HFF-Myc (cell line): Measurements from ENCODE around the gene MYO18B.

ENCODE experiments used
- DNase-seq: peaks from one replicate; pipeline ENCODE4 v3.0.0-alpha.2; 2011; ENCODE audit warnings: low read depth; ENCODE audit errors: extremely low read depth
- H3K4me3 ChIP-seq: replicated peaks from 2 replicates; pipeline ENCODE4 v1.5.1; 2011; ENCODE audit warnings: low read depth, mild to moderate bottlenecking, control low read depth, low read length
- TF ChIP-seq, protein P1 (sequence below): IDR thresholded peaks from 2 replicates; pipeline ENCODE4 v1.5.1; 2012; ENCODE audit warnings: mild to moderate bottlenecking, low read depth, low read length, control low read depth; ENCODE audit errors: missing control alignments

Gene MYO18B

DNA sequence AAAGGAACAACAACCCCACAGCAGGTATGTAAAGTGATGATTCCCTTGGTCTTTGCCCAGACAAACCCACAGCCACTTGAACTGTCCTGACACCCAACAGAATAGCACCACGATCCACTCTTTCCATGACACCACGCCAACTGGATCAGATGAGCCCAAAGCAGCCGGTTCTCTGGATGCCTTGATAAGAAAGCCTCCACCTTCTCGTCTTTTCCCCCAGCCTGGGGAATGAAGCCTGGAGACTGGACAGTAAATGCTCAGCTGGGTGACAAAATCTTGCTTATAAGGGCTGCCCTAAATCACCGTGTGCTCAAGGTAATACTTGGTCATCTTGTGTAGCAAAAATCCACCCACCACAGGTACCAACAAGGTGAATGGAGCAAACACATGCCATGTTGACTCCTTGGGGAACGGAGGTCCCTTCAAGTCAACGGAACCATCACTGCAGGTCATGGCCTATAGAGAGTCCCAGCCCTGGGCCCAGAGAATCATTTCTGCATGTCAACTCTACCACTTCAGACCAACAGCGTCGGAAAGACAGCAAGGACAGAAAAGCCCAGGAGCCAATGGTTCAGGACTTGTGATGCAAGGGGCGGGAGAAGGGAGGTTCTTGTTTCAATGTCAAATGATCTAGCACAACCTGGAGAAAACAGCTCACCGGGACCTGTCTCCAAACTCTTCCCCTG lies 2.2 kb upstream of the MYO18B start:
- H3K4me3 ChIP-seq: no peak overlapping the region
- TF ChIP-seq, protein P1, sequence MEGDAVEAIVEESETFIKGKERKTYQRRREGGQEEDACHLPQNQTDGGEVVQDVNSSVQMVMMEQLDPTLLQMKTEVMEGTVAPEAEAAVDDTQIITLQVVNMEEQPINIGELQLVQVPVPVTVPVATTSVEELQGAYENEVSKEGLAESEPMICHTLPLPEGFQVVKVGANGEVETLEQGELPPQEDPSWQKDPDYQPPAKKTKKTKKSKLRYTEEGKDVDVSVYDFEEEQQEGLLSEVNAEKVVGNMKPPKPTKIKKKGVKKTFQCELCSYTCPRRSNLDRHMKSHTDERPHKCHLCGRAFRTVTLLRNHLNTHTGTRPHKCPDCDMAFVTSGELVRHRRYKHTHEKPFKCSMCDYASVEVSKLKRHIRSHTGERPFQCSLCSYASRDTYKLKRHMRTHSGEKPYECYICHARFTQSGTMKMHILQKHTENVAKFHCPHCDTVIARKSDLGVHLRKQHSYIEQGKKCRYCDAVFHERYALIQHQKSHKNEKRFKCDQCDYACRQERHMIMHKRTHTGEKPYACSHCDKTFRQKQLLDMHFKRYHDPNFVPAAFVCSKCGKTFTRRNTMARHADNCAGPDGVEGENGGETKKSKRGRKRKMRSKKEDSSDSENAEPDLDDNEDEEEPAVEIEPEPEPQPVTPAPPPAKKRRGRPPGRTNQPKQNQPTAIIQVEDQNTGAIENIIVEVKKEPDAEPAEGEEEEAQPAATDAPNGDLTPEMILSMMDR: no peak
- no peak for DNase-seq

DNA sequence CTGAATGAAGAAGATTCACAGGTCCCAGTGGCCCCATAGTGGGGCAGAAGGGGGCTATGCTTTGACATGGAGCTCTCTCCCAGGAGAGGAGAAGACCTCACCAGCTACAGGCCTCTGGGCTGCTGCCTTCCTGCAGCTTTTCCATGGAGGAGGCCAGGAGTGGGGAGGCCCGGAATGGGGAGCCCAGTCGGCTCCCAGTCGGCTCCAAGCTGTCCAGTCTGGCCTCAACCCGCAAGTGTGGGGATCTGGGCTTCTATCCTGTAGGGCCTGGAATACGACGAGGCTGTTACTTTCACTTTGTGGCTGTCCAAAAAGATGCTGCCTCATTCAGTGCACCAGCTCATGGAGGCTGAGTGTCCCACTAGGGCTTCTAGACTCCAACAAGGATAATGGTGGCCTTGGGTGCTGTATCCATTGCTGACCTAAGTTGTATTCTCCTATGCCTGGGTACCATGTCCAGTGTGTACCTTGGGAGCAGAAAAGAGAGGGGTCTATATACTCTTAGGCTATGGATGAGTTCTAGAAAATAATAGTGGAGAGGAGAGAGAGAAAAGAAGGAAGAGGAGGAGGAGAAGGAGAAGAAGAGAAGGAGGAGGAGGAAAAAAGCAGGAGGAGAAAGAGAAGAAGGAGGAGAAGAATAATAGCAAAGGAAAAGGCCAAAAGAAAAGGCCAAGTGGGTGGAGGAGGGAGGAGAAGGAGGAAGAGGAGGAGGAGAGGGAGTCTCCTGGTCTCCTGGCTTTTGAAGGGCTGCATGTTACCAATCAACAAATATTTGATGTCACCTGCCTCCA lies 1.1 kb downstream of the MYO18B start:
- H3K4me3 ChIP-seq: no peak overlapping the region
- TF ChIP-seq, protein P1: no peak
- DNase-seq: no peak

DNA sequence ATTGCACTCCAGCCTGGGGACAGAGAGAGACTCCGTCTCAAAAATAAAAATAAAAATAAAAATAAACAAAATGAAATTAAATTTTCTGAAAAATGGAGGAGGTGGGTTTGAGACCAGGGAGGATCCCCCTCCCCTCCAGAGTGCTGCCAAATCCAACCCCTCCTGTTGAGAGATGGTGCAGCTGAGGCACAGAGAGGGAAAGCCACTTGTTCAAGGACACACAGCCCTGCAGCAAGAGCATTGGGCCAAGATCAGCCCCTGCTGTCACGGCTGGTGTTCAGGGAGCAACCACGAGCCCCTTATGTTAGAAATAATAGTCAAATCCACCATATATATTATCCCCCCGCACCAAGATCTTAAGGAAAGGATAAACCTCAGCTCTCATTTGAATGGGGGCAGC lies 2.7 kb downstream of the MYO18B start:
- no peak overlapping the region for H3K4me3 ChIP-seq
- TF ChIP-seq, protein P1: no peak
- no peak for DNase-seq

DNA sequence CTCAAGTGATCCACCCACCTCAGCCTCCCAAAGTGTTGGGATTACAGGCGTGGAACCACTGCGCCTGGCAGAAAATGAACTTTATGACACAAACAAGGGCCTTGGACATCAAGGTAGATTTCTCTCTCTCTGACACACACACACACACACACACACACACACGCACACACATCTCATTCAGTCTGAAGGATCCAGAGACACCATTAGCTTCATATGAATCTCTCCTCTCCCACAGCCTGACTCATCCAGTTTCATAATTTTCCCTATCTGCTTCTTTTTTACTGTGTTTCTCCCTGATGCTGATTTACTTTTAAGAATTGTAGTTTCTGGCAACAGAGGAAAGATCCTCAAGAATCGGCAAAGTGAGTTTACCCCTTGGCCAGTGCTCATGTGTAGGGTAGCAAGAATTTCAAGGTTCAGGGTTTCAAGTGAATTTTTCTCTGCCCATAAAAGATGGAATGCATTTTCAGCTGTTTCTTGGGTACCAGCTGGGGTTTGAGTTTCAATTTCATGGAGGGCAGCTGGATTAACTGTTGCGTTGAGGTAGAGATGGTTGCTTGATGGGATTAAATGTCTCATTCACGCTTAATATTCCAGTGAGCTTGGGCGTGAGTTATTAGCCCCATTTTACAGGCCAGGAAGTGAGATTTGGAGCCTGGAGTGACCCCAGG lies 3.5 kb downstream of the MYO18B start:
- no peak for DNase-seq
- H3K4me3 ChIP-seq: no peak overlapping the region
- TF ChIP-seq, protein P1: no peak

DNA sequence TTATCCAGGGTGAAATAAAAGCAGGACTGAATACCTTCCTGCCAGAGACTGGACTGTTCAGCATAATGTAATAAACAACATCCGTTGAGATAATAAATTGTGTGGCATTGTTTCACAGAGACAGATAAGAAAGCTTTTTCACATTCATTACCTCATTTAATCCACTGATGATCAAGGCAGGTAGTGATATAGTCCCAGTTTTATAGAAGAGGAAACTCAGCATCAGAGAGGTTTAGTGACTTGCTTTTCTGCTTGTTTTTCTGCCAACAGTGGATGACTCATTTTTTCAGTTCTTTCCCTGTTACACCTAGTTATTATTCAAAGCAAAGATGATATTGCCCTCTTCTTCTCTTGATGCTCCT lies 4.0 kb downstream of the MYO18B start:
- no peak for DNase-seq
- TF ChIP-seq, protein P1: no peak
- no peak overlapping the region for H3K4me3 ChIP-seq

DNA sequence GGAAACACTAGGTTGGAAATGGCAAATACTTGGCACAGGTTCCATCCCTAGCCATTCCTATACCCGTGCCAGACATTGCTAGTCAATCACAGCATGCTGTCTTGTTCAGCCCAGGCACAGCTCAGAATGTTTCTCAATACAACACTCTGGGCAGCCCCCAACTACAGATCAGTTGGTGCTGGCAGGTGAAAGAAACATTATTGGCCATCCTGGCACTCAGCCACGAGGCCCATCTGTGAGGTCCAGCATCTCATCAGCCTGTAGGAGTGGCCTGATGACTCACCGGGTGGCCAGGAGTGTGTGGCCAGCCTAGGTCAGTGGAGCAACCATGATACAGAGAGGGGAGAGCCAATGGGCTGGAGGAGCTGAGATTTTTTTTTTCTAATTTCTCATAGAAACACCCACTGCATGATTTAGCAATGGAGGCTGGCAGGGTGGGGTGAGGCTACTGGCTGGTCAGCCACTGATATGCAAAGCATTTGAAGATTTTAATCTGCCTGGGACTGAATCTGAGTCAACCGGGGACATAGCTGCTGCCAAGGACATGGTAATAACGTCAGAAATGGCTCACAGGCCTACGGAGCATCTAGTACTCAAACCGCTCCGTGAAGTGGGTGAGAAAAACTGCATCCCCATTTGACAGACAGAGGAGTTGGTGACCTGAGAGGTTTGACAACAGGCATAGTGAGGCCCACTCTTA lies 5.4 kb downstream of the MYO18B start:
- no peak for DNase-seq
- TF ChIP-seq, protein P1: no peak
- no peak overlapping the region for H3K4me3 ChIP-seq
